H1 (cell line): ENCODE measurements around the gene COL16A1. TPM values are rescaled to one million over a fixed set of nuclear protein-coding genes. Genes with fewer than 3 reads are reported as not detected.

Experiments used
- CBX8 ChIP-seq: fragments of 300-800, 300-1000 bp; sonication (generic); IDR thresholded peaks from 2 replicates; pipeline ENCODE4 v1.7.1; 2016; ENCODE audit warnings: low read depth, low read length, borderline replicate concordance
- CEBPB ChIP-seq: IDR thresholded peaks from 2 replicates; pipeline ENCODE4 v1.6.1; 2012; ENCODE audit warnings: low read depth, low read length
- polyA plus RNA-seq, 7 experiments: library from polyadenylated mRNA; depleted of rRNA in 3 of 7; stranded (reverse) in 5 of 7; unstranded in 2 of 7; fragments of >200 nt in 5 of 7; fragments of 200-250 nt in 2 of 7; gene quantifications; 1 replicate in 5 of 7; 2 replicates in 1 of 7; 4 replicates in 1 of 7; pipeline versions ENCODE4 v1.2.1 to v1.2.3, GENCODE V29; 2011 to 2013; ENCODE audit warnings: missing spikeins in 2 of 7, mixed read lengths in 2 of 7
- total RNA-seq: library from RNA; stranded (reverse); fragmentation: NEBNext Ultra II Directional; extraction: Animal tissue kit (Norgen Biotek cat#: 25700); gene quantifications from 2 replicates; pipeline ENCODE4 v1.2.1, GENCODE V29; 2021

The COL16A1 gene
- total and polyA plus RNA-seq, 2 of the 8 experiments (the other 6 are each of a cell fraction or from before 2014, with no cell fraction given): 2.0 to 10.5 TPM

GRCh38 chr1:31697369-31697984 is 6.3 kb downstream of the COL16A1 start (continued):
- TF ChIP-seq CBX8 (no peak), CEBPB (no peak)
